ENCODE results near the gene SMOC2.

The SMOC2 gene

DNA sequence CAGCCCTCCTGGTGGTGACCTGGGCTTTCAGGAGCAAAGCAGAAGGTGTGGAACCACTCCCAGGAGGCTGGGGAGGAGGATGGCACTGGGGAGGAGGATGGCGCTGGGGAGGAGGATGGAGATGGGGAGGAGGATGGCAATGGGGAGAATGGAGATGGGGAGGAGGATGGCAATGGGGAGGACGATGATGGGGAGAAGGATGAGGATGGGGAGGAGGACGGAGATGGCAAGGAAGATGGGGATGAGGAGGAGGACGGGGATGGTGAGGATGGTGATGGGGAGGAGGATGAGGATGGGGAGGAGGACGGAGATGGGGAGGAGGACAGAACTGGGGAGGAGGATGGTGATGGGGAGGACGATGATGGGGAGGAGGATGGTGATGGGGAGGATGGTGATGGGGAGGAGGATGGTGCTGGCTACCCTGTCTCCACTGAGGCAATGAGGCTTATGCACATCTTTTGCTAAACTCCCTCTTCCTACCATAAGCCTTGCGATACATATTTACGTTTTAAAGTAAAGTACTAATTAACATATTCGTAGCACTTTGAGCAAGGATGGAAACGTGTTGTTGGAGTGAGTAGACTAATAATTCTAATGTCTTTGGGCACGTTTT, 7.4 kb downstream of the SMOC2 start:
- DNase-seq = no peak

DNA sequence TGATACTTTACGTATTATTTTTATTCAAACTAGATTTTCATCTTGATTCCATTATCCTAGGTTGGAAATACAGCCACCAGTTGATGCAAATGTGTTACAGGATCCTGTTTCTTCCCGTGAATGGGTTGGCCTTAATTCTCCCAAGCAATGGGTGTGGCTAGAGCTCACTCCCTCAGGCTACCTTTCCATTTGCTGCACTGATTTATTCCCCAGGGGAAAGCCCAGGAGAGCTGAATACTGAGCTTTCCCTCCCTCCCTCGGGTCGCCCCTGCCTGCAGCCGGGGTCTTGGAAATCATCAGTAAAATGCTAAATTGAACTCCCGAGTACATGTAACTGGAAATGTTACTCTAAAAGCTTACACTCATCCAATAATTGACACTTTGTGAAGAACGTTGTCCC, 9.9 kb downstream of the SMOC2 start:
- DNase-seq = no peak

DNA sequence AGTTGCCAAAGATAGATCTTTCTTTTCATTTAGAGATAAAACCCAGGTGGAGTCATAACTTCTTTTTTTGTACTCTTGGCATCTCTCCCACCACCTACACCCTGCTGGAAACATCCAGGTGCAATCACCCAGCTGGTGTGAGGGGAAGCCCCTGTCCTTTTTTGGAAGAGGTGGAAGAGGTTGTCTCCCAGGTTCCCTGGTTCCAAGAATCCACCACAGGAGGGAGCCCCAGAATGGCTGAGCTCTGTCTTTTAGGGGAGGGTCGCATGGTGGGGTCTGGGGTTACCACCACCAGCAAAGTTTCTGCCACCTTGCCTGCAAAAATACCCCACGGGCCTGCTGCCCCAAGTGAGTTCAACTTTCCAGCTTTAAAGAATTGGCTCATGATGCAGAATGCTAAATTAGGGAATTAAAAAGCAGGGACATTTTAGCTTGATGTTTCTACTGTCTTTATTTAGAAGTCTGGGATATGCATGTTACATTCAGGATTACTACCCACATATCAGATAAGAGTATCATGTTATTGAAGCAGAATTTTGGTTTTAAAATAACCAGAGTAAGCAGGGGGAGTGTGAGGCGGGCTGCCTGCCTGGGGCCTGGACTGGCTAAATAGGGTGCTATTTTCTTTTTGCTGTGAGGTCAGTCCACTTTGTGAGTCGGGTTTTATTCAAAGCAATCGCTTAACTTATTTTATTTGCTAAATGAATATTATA, 11.0 kb downstream of the SMOC2 start:
- DNase-seq = no peak

DNA sequence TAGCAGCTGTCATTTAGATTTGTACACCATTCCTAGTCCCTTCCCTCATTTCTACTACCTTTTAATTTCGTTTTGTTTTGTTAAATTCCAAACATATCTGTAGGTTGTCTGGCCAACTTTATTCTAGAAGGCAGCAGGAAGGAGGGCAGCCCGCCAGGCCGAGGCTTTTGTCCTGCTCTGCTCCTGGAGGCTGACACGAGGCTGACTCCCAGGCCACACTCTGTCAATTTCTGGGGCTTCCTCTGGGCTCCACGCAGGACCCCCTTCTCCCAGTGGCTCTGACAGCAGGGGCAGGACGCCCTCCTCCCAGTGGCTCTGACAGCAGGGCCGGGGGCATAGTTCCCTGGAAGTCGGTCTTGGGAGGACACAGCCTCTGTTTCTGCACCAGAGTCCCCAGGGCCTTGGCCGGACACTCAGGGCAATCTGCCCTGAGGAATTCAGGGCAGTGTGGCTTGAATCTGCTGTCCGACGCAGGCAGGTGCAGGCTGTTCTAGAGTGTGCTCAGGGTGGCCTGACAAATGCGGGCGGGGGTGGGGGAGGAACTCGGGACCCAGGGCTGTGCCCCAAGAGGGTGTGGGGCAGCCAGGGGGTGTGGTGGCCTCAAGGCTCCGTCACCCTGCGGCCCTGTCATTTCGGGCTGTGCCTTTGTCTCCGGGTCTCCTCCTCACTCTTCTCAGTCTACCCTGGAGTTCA, 11.8 kb downstream of the SMOC2 start:
- no peak for DNase-seq

DNA sequence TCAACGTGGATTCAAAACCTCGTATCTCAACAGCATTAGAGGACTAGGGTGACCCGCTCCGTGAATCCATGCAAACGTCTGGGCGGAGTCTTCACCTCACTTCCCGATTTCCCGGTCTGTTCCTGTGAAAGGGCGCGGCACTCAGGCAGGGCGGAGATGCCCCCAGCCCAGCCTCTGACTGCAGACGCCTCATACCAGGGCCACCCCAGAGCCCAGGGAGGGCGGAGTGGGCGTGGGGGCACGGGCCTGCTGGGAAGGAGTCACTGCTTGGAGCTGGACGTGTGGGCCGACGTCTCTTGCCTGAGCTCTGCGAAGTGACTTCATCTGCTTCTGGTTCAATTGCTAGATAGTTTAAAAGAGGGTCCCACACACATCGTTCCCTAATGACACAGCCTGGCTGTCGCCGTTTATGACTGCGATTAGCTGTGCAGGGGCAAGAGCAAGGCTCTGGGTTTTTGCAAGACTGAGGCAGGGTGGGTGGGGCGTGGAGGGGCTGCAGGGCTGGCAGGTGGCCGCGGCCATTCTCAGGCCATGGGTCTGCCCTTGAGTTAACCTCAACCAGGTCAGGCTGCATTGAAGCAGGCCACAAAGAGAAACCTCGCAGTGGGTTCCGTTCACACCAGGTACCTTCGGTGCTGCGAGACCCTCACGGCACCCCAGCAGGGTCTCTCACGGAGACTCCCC, 15.0 kb downstream of the SMOC2 start:
- DNase-seq = no peak

DNA sequence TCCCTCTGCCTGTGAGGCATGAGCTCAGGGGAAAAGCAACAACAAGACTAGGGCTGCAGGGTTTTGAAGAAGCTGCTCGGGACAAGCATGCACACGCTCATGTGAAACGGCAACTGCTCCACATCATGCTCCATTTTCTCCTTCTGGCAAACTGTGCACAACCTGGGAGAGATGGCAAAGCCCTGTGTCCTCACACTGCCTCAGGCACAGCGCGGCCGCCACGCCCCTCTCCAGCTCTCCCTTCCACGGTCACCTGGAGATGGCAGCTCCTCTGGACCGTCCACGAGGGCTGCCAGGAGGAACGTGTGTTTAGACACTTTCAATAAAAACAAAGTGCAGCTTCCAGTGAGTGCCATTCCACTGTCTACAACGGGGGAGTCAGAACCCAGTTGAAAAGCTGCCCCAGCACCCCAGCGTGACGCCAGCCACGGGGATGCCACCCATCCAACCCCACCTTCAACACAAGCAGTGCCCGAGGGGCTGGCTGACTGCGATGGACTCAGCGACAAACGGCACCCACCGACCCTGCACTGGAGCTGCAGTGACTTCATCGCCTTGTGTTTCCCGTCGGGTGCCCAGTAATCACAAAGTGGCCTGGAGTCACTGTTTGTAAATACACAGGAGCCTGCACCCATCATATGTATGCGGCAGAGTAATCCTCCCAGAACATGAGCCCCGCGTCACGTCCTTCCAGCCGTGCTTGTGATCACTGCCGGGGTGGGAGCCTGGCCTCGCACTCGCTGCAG, 16.1 kb downstream of the SMOC2 start:
- no peak for DNase-seq

DNA sequence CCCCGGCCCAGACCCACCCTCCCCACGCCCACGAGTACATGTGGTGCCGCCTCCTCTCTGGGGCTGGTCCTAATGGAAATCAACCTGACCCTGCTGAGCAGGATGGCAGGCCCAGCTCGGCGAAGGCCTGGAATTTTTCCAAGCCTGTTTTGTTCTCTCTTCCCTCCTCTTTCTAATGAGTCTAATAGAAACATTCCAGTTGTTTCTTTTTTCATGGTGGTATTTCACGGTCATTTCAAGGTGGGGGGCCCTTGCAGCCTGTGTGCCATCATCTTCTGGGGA, 16.6 kb downstream of the SMOC2 start:
- no peak for DNase-seq

DNA sequence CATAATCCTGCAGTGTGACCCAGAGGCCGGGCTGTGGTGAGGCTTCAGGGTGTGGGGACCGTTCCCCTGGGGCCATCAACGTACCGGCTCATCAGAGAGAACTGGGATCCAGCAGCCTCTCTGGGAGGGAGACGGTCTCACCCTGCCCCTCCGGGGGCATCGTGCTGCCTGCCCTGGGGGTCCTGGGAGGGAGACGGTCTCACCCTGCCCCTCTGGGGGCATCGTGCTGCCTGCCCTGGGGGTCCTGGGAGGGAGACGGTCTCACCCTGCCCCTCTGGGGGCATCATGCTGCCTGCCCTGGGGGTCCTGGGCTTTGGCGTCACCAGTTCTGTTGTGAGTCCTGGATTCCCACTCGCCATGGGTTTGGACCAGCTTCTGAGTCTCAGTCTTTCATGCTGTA, 17.1 kb downstream of the SMOC2 start:
- no peak for DNase-seq

DNA sequence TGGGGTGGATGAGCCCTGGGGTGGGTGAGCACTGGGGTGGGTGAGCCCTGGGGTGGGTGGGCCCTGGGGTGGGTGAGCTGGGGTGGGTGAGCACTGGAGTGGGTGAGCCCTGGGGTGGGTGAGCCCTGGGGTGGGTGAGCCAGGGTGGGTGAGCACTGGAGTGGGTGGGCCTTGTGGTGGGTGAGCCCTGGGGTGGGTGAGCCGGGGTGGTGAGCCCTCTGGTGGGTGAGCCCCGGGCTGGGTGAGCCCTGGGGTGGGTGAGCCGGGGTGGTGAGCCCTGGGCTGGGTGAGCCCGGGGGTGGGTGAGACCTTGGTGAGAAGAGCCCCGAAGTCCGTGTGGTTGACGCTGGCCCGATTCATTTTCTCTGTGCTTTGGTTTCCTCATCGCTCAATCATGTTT, 18.6 kb downstream of the SMOC2 start:
- no peak for DNase-seq

DNA sequence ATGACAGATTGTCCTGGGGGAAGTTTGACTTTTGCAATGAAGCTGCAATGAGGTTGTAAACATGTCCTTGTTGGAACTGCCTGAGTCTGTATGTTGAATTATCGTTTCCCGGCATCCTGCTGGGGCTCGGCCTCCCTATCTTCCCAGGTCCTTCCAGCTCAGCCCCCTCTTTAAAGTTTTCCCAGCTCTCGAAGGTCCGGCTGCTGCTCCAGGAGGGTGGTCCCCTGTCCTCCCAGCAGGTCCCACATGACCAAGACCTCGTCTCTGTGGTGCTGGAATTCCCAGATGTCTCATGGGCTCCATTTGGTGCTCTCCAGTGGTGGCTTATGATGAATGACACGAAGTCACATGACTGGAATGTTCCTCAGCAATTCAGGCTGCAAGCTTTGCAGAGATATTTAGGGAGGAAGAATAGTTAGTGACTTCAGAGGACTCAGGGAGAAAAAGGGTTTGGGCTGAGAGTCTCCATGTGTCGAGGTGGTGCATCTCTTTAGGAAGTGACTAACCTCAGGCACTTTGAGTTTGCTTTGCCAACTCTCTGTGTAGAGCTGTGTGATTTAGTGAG, 21.4 kb downstream of the SMOC2 start:
- DNase-seq = no peak

DNA sequence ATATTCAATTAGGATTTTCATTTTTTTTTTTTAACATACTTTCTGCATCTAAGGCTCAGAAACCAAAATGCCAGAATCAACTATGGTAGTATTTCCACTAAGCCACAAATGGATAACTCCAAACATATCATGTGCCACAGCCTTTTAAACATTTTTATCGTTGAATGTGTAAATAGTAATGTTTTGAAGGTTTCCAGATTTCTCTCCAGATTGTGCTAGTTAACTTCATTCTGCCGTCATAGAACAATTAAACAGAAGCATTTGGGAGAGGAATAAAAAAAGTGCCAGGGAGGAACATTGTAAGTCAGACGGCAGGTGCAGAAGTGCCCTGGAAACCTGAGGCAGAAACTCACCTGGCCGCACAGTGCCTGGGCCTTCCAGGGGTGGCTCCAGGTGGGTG, 23.6 kb downstream of the SMOC2 start:
- DNase-seq = no peak

DNA sequence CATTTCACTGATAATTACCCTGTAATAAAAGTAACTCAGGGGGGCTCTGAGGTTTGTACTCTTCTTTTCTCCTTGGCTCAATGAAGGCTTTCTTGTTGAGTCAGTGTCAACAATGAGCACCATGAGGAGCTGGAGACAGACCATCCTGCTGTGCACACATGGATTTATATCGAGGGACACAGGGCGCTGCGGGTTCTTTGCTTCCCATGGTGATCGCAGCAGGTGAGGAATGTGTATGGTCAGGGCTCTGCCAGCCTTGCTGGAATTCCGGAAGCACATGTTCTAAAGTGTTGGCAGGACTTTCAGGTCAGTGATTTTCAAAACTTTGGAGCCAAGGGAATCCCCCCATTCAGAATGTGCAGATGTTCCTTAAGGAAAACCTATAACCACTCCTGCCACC, 27.1 kb downstream of the SMOC2 start:
- no peak for DNase-seq

DNA sequence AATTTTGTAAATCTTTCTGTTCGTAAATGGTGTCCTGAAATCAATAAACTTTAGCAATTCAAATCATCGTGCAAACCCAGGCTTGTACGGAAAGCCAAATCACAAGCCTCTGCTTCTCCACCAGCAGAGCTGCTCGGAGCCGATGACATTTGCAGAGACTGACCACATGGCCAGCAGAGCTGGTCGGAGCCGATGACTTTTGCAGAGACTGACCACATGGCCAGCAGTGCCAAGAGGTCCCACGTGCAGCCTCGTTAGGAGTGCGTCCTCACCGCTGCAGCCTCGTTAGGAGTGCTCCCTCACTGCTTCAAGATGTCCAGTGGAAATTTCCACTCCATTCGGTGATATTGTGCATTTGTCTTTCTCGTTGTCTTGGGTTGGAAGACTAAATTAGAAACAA, 28.5 kb downstream of the SMOC2 start:
- no peak for DNase-seq

DNA sequence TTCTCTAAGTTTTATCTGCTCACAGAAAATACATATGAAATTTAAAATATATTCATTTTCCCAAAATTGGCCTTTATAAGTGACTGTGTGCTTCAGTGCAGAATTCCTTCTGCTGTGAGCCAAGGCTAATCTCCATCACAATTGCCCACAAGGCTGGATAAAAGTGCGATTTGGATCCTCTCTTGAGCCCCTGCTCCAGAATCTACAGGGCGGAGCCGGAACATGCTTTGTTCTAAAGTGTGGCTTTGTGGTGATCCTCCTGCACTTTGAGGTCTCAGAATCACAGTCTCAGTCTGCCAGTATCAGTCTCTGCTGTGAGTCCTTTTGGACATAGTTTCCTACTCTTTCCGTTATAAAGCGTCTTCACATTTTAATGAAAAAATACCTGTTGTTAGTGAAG, 28.9 kb downstream of the SMOC2 start:
- no peak for DNase-seq

DNA sequence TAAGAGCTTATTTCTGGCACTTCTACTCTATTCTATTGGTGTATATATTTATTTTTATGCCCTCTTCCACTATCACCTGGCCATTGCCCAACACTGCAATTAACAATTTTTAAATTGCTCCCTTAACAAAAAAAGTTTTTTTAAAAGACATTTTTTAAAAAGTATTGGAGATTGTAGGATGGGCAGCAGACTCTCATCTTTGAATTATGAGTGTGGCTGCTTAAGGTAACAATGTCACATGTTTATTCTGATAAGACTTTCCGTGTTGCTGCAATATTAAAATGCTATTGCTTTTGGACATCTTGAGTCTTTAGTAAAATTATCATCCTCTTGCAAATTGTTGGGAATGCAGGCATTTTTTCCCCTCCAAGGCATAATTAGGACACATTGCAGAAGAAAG, 31.4 kb downstream of the SMOC2 start:
- DNase-seq = no peak

DNA sequence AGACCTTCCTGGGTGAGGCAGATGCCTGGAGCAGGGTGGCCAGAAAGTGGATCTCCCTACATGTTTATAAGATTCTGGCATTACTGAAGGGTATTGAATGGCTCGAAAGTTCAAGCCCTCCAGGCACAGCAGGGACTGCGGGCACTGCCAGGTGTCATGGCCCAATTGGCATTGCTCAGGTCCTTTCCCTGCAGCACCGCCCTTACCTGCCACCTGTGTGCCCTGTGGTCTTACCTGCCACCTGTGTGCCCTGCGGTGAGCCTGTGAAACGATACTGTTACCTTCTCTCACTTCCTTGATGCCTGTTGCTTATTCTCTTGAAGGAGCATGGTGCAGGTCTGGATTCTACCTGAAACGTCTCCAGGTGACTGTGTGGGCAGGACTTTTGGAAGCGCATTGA, 32.2 kb downstream of the SMOC2 start:
- no peak for DNase-seq

DNA sequence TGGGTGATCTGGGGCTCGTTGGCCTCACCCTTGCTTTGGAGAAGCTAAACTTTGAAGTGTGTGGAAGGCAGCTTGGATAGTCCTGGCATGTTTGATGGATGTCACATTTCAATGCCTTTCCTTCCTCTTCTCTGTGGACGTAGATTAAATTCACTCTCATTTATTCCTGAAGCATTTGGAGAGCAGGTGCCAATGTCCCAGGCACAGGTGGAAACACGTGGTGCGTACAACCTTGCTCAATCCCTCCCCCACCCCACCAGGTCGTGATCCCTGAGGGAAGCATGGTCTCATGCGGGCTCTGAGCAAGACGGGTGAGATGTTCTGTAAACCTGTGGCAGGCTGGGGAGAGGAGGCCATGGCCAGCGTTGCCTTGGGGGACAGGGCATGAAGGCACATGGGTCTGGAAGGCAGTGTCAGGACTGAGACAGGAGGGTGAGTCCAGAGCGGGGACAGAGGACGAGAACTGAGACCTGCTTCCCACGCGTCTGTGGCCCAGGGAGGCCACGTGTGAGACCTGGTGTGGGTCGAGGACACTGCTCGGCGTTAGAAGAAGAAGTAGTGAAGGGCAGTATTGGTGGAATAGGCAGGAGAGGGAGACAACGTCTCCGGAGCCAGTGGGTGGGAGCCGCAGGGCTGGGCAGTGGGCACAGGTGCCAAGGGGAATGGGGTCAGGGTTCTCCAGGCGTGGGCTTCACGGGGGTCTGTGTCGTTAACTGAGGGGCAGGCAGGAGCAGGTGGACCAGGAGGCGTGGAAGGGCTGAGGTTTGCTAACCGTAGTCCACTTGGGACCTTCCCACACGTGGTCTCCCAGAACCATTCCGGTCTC, 34.4 kb downstream of the SMOC2 start:
- DNase-seq = no peak

DNA sequence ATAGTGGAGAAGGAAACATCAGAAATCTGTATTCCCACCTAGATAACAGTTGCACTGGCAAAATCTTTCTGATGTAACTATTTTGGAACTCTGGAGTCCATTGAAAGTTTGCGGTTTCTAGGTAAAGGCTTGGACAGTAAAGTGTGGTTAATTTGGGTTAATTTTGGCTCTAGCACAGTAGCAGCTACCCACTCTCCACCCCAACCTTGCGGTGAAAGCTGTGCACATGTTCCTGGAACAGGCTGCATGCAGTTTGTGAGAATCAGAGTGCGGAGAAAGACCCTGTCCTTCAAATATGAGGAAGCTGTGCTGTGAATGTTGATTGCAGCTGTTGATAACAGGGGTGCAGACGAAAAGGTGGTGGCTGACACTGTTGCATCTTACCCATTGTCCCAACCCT, 38.4 kb downstream of the SMOC2 start:
- no peak for DNase-seq

DNA sequence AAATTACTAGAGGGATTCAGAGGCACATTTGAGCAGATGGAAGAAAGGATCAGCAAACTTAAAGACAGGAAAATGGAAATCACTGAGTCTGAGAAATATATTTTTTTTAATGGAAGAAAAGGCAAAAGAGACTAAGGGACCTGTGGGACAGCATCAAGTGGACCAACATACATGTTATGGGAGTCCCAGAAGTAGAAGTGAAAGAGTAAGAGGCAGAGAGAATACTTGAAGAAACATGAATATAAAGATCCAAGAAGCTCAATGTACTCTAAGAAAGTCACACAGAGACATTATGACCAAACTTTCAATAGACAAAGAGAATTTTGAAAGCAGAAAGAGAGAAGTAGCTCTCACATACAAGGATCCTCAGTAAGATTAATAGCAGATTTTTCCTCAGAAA, 39.5 kb downstream of the SMOC2 start:
- no peak for DNase-seq

DNA sequence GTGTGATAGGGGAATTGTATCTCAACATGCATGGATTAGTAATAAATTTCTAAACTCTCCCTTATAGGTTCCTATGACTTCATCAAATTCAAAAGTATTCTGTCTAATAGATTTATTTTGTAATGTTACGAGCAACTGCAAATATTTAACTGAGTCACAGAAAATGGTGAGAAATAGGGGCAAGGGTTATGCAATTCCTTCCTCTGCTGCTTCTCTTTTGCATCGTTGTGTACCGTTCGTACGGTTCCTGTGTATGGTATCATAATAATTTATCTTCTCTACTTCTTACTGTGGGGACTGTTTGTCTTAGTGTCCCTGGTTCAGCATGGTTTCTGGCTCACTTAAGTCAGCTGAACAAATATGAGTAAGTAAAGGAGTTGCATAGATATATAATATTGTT, 44.8 kb downstream of the SMOC2 start:
- DNase-seq = no peak

DNA sequence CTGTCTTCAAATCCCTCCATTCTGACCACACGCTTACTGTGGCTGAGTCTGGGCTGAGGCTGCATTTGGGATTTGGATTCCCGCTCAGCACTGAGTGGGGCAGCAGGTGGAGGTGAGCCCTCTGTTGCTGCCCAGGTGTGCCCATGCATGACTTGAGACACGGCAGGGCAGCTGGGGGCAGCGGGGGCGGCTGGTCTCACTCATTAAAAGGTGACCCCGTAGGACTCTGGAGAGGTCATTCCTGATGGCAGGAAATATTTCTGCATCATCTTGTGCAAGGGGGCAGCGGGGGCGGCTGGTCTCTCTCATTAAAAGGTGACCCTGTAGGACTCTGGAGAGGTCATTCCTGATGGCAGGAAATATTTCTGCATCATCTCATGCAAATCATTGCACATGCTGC, 49.8 kb downstream of the SMOC2 start:
- DNase-seq = no peak

DNA sequence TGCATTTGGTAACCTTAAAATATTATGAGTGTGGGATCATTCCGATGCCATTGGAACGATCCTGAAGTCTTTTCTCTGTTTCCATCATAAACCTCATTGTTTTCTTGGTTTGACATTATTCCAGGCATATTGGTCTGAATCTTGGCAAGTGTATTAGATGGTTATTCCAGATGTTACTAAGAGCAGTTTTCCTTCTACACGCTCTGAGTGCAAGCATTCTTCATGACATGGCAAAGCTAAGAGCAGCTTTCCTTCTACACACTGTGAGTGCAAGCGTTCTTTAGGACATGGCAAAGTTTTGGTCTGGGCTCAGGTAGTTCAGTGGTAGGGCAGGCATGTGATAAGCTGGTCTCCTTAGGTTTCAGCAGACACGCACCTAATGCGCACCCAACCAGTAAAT, 53.0 kb downstream of the SMOC2 start:
- DNase-seq = no peak
